ENCODE results near the gene RPRD1B.

The RPRD1B gene

DNA sequence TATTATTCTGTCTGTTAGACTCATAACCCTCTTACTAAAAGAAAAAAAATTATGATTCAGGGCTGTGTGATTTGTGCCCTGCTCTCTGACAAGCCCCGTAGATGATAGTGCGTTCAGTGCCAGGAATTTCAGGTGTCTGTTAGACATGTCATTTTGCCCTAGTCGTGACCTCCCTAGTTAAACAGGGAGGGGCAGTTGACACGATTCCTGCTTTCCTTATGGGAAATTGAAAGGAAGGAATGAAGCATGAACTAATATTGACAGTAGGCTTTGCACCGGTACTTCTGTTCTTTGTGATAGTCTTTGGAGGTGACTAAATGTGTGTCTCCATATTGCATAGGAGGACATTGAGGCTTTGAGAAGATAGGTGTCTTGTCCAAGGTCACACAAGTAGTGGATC, 26.3 kb downstream of the RPRD1B start:
- H3K9me3 ChIP-seq (ENCODE audit: insufficient read depth, low read depth, low read length): no peaks in the 10 kb centered on the region
- H3F3A ChIP-seq (ENCODE audit: low read depth): no peaks in the 10 kb centered on the region
- peaks cover 10% of the 10 kb centered on the region for H3K79me2 ChIP-seq (ENCODE audit: insufficient read depth, low read length)
- no peak overlapping the region for H3K4me2 ChIP-seq (ENCODE audit: low read depth, low read length, poor library complexity, severe bottlenecking)
- H2AFZ ChIP-seq (ENCODE audit: low read length): no peak overlapping the region
- H3K4me3 ChIP-seq (ENCODE audit: low read length, poor library complexity, severe bottlenecking): no peak overlapping the region
- H3K9ac ChIP-seq (ENCODE audit: low read depth, low read length, poor library complexity, severe bottlenecking): no peak overlapping the region
- no peaks in the 10 kb centered on the region for H3K4me1 ChIP-seq (ENCODE audit: insufficient read depth, low read length, poor library complexity, severe bottlenecking)
- TF ChIP-seq EZH2phosphoT487 (IDR thresholded peaks at IDR 0.05; ENCODE audit: borderline replicate concordance): no peak
- H4K20me1 ChIP-seq (ENCODE audit: insufficient read depth, low read length, poor library complexity, severe bottlenecking): peaks cover 7% of the 10 kb centered on the region
- no peaks in the 10 kb centered on the region for H3K9me2 ChIP-seq (replicated peaks; ENCODE audit: low read depth, low read length)
- peaks cover 80% of the 10 kb centered on the region for H3K36me3 ChIP-seq (ENCODE audit: insufficient read depth, low read length)
- H3K27me3 ChIP-seq (ENCODE audit: insufficient read depth, low read length, poor library complexity, severe bottlenecking): no peaks in the 10 kb centered on the region

DNA sequence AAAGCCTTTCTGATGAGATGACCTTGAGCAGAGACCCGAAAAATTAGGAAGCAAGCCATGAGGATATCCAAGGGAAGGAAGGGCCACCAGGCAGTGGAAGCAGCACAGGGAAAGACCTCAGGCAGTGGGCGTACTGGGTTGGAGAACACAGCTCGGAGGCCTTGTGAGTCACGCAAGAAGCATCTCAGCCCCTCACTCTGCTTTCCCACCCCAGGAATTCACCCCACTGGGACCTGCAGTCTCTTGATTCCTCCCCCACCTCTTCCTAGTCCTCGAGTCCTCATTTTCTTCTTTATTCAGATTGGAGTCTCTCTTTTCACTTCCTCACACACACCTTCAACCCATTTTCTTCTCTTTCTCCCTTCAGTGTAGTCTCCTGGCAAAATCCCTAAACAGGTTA, 27.0 kb downstream of the RPRD1B start:
- H3K36me3 ChIP-seq (ENCODE audit: insufficient read depth, low read length): peaks cover 83% of the 10 kb centered on the region
- no peak overlapping the region for H3K9ac ChIP-seq (ENCODE audit: low read depth, low read length, poor library complexity, severe bottlenecking)
- no peak for TF ChIP-seq EZH2phosphoT487 (IDR thresholded peaks at IDR 0.05; ENCODE audit: borderline replicate concordance)
- TF ChIP-seq, protein P1, sequence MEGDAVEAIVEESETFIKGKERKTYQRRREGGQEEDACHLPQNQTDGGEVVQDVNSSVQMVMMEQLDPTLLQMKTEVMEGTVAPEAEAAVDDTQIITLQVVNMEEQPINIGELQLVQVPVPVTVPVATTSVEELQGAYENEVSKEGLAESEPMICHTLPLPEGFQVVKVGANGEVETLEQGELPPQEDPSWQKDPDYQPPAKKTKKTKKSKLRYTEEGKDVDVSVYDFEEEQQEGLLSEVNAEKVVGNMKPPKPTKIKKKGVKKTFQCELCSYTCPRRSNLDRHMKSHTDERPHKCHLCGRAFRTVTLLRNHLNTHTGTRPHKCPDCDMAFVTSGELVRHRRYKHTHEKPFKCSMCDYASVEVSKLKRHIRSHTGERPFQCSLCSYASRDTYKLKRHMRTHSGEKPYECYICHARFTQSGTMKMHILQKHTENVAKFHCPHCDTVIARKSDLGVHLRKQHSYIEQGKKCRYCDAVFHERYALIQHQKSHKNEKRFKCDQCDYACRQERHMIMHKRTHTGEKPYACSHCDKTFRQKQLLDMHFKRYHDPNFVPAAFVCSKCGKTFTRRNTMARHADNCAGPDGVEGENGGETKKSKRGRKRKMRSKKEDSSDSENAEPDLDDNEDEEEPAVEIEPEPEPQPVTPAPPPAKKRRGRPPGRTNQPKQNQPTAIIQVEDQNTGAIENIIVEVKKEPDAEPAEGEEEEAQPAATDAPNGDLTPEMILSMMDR (conservative IDR thresholded peaks at IDR 0.05; ENCODE audit: low read length): no peak

GRCh38 chr20:38061109-38061508, 27.6 kb downstream of the RPRD1B start:
- Histone ChIP-seq H3K4me1 (ENCODE audit: insufficient read depth, low read length, poor library complexity, severe bottlenecking) (no peaks in the 10 kb centered on the region), H3K4me3 (ENCODE audit: low read length, poor library complexity, severe bottlenecking) (no peak overlapping the region), H3K36me3 (ENCODE audit: insufficient read depth, low read length) (peaks cover 84% of the 10 kb centered on the region; the same call in 1 of the 2 replicates), H3K9me3 (ENCODE audit: insufficient read depth, low read depth, low read length) (no peaks in the 10 kb centered on the region), H3K4me2 (ENCODE audit: low read depth, low read length, poor library complexity, severe bottlenecking) (no peak overlapping the region), H3K9ac (ENCODE audit: low read depth, low read length, poor library complexity, severe bottlenecking) (no peak overlapping the region), H3K79me2 (ENCODE audit: insufficient read depth, low read length) (no peaks in the 10 kb centered on the region), H3K9me2 (replicated peaks; ENCODE audit: low read depth, low read length) (no peaks in the 10 kb centered on the region), H4K20me1 (ENCODE audit: insufficient read depth, low read length, poor library complexity, severe bottlenecking) (no peaks in the 10 kb centered on the region), H2AFZ (ENCODE audit: low read length) (no peak overlapping the region), H3F3A (ENCODE audit: low read depth) (no peaks in the 10 kb centered on the region), H3K27me3 (ENCODE audit: insufficient read depth, low read length, poor library complexity, severe bottlenecking) (no peaks in the 10 kb centered on the region)
- TF ChIP-seq, protein P1 (conservative IDR thresholded peaks at IDR 0.05; ENCODE audit: low read length): no peak
- TF ChIP-seq EZH2phosphoT487 (IDR thresholded peaks at IDR 0.05; ENCODE audit: borderline replicate concordance): no peak

More for the DNA sequence above, 27.0 kb downstream of the RPRD1B start:
- Histone ChIP-seq H3K27me3 (ENCODE audit: insufficient read depth, low read length, poor library complexity, severe bottlenecking) (no peaks in the 10 kb centered on the region), H3K79me2 (ENCODE audit: insufficient read depth, low read length) (peaks cover 3% of the 10 kb centered on the region; the same call in 1 of the 2 replicates), H3K4me3 (ENCODE audit: low read length, poor library complexity, severe bottlenecking) (no peak overlapping the region), H3K9me2 (replicated peaks; ENCODE audit: low read depth, low read length) (no peaks in the 10 kb centered on the region), H3K4me2 (ENCODE audit: low read depth, low read length, poor library complexity, severe bottlenecking) (no peak overlapping the region), H3F3A (ENCODE audit: low read depth) (no peaks in the 10 kb centered on the region), H3K9me3 (ENCODE audit: insufficient read depth, low read depth, low read length) (no peaks in the 10 kb centered on the region), H2AFZ (ENCODE audit: low read length) (no peak overlapping the region), H3K4me1 (ENCODE audit: insufficient read depth, low read length, poor library complexity, severe bottlenecking) (no peaks in the 10 kb centered on the region), H4K20me1 (ENCODE audit: insufficient read depth, low read length, poor library complexity, severe bottlenecking) (no peaks in the 10 kb centered on the region)

GRCh38 chr20:38062890-38063289, 29.3 kb downstream of the RPRD1B start:
- H3K27me3 ChIP-seq (ENCODE audit: insufficient read depth, low read length, poor library complexity, severe bottlenecking): no peaks in the 10 kb centered on the region
- H3K9me2 ChIP-seq (replicated peaks; ENCODE audit: low read depth, low read length): no peaks in the 10 kb centered on the region
- H3K4me2 ChIP-seq (ENCODE audit: low read depth, low read length, poor library complexity, severe bottlenecking): no peak overlapping the region
- H3K79me2 ChIP-seq (ENCODE audit: insufficient read depth, low read length): no peaks in the 10 kb centered on the region
- H3K36me3 ChIP-seq (ENCODE audit: insufficient read depth, low read length): peaks cover 98% of the 10 kb centered on the region; the same call in 1 of the 2 replicates
- no peaks in the 10 kb centered on the region for H4K20me1 ChIP-seq (ENCODE audit: insufficient read depth, low read length, poor library complexity, severe bottlenecking)
- H3K4me1 ChIP-seq (ENCODE audit: insufficient read depth, low read length, poor library complexity, severe bottlenecking): no peaks in the 10 kb centered on the region
- H2AFZ ChIP-seq (ENCODE audit: low read length): no peak overlapping the region
- TF ChIP-seq EZH2phosphoT487 (IDR thresholded peaks at IDR 0.05; ENCODE audit: borderline replicate concordance): no peak
- TF ChIP-seq, protein P1 (conservative IDR thresholded peaks at IDR 0.05; ENCODE audit: low read length): no peak
- no peak overlapping the region for H3K9ac ChIP-seq (ENCODE audit: low read depth, low read length, poor library complexity, severe bottlenecking)
- no peak overlapping the region for H3K4me3 ChIP-seq (ENCODE audit: low read length, poor library complexity, severe bottlenecking)
- no peaks in the 10 kb centered on the region for H3K9me3 ChIP-seq (ENCODE audit: insufficient read depth, low read depth, low read length)
- no peaks in the 10 kb centered on the region for H3F3A ChIP-seq (ENCODE audit: low read depth)
